Measurements from ENCODE around the gene INPP1.

INPP1 gene

GRCh38 chr2:190320696-190321095 lies 22.7 kb upstream of the INPP1 start:
- H3K4me3 ChIP-seq (ENCODE audit: low read depth, low read length) = no peak overlapping the region
- no peak for DNase-seq (ENCODE audit: low read depth)
- no peak for TF ChIP-seq CTCF (IDR thresholded peaks at IDR 0.05; ENCODE audit: control insufficient read depth, extremely low read depth, insufficient read depth)

GRCh38 chr2:190323406-190323805 lies 20.0 kb upstream of the INPP1 start:
- DNase-seq (ENCODE audit: low read depth) = no peak
- no peak overlapping the region for H3K4me3 ChIP-seq (ENCODE audit: low read depth, low read length)
- TF ChIP-seq CTCF (IDR thresholded peaks at IDR 0.05; ENCODE audit: control insufficient read depth, extremely low read depth, insufficient read depth) = no peak

GRCh38 chr2:190325588-190325987 lies 17.8 kb upstream of the INPP1 start:
- no peak overlapping the region for H3K4me3 ChIP-seq (ENCODE audit: low read depth, low read length)
- DNase-seq (ENCODE audit: low read depth) = no peak
- TF ChIP-seq CTCF (IDR thresholded peaks at IDR 0.05; ENCODE audit: control insufficient read depth, extremely low read depth, insufficient read depth) = no peak

GRCh38 chr2:190327867-190328572 lies 15.4 kb upstream of the INPP1 start:
- no peak for DNase-seq (ENCODE audit: low read depth)
- TF ChIP-seq CTCF (IDR thresholded peaks at IDR 0.05; ENCODE audit: control insufficient read depth, extremely low read depth, insufficient read depth) = no peak
- no peak overlapping the region for H3K4me3 ChIP-seq (ENCODE audit: low read depth, low read length)

GRCh38 chr2:190328573-190329147 lies 14.7 kb upstream of the INPP1 start:
- no peak for DNase-seq (ENCODE audit: low read depth)
- TF ChIP-seq CTCF (IDR thresholded peaks at IDR 0.05; ENCODE audit: control insufficient read depth, extremely low read depth, insufficient read depth) = 0 out of 2 replicates have a peak, but pooled peaks have one; percentile 20
- H3K4me3 ChIP-seq (ENCODE audit: low read depth, low read length) = no peak overlapping the region

GRCh38 chr2:190333395-190333794 lies 10.0 kb upstream of the INPP1 start:
- no peak for DNase-seq (ENCODE audit: low read depth)
- no peak for TF ChIP-seq CTCF (IDR thresholded peaks at IDR 0.05; ENCODE audit: control insufficient read depth, extremely low read depth, insufficient read depth)

GRCh38 chr2:190333928-190334327 lies 9.5 kb upstream of the INPP1 start:
- no peak overlapping the region for H3K4me3 ChIP-seq (ENCODE audit: low read depth, low read length)
- DNase-seq (ENCODE audit: low read depth) = no peak
- TF ChIP-seq CTCF (IDR thresholded peaks at IDR 0.05; ENCODE audit: control insufficient read depth, extremely low read depth, insufficient read depth) = no peak

More at GRCh38 chr2:190333395-190333794, 10.0 kb upstream of the INPP1 start:
- no peak overlapping the region for H3K4me3 ChIP-seq (ENCODE audit: low read depth, low read length)

Data from LNCaP clone FGC (cell line).